Amniotic stem cell (primary cell): ENCODE results near the gene VPREB1.
"Not testable (repeated sequence)": the region's sequence is repeated elsewhere in the genome, so short reads cannot be mapped to it uniquely, and the experiment has no call there.

Source experiments
- DNase-seq: peaks from one replicate; lab custom pipeline; 2025; lab: John Stamatoyannopoulos, UW

VPREB1 gene

DNA sequence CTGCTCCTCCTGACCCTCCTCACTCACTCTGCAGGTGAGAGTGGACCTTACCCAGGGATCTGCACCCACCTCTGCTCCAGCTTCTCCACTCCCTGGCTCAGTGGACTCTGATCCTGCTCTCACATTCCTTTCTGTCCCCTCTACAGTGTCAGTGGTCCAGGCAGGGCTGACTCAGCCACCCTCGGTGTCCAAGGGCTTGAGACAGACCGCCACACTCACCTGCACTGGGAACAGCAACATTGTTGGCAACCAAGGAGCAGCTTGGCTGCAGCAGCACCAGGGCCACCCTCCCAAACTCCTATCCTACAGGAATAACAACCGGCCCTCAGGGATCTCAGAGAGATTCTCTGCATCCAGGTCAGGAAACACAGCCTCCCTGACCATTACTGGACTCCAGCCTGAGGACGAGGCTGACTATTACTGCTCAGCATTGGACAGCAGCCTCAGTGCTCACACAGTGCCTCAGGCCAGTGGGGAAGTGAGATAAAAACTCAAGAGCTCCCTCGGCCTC, 29.7 kb upstream of the VPREB1 start:
- DNase-seq = no peak

DNA sequence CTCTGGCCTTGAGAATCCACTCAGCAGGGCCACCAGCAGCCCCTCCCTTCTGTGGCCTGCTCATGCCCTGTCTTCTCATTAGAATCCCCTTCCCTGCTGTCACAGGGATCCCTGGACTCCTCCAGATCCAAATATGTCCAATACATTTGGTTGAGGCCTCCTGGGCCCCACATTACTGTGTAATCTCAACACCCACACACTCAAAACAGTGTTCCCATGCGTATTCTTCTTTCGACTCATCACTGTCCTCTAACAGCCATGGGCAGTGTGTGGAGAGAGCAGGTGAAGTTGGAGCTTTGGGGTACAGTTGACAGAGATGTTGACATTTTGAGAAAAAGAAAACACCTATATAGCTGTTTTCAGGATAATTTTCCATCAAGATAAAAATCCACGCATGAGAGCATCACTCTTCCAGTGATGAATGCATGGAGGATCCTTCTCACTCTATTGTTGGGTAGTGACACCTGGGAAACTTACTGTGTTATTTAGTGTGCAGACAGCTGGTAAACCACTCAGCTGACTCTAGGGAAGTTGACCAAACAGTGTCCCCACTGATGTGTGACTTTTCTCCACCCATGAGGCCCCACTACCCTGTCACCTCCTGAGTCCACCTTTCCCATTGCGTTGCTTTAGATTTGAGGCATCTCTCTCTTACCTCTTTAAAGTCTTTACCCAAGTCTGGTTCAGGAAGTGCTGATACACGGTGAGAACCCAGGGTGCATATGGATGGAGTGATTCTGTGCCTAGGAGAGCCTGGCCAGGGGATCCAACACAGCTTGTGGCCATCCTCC, 28.7 kb upstream of the VPREB1 start:
- no peak for DNase-seq

DNA sequence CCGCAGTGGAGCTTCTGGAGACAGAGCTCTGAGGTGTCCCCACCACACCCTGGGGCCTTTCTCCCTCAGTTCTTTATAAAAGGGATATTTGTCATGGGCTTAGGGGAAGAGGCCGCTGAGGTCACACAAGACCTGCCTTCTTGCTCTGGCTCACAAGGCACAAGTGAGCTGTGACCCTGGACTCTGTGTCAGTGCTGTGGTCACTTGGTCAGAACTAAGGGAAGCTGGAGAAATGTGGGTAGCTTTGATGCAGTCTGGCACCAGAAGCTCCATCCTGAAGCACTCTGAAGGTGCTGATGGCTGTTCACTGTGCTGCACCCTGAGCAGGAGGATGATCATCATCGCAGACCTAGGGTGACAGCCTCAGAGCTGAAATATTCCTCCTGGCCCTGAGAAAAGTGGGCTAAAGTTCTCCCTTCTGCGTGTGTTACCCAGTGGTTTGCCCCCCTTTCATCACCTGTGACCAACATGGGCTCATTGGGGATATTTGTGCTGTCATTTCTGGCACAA, 28.1 kb upstream of the VPREB1 start:
- DNase-seq = no peak

- DNase-seq = no peak
These were observed 26.3 kb upstream of the VPREB1 start for GRCh38 chr22:22218302-22218701.

DNA sequence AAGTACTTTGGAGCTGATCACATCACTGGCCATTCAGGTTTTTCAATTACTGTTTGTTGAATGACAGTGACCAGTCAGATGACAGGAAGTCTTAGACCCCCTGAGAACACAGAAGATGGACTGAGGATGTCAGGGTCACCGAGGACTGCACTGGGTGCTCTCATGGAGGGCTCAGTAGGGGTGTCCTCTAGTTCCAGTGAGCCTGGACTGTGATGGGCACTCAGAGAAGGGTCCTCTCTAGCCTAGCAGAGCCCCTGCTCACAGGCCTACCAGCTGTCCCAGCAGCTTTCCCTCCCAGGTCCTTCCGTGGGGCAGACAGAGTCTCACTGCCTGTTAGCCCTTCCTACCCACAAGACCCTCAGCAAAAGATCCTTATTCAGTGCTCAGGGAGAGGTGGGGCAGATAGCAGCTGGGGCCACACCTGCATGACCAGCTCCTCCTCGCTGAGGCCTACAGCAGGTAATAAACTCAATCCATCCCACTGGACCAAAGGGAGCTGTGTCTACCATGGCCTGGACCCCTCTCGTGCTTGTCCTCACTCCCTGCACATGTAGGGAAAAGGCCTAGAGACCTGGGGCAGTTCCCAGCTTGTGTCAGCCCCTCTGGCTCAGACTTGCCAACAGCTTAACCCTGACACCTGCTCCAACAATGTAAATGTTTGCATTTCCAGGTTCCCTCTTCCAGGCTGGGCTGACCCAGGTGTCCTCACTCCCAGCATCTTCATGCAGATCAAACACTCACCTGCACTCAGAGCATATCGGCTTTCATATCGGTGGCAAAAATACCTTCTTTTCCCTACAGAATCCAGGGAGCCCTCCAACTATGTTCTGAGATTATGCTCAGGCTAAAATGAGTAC, 25.2 kb upstream of the VPREB1 start:
- DNase-seq = no peak

DNA sequence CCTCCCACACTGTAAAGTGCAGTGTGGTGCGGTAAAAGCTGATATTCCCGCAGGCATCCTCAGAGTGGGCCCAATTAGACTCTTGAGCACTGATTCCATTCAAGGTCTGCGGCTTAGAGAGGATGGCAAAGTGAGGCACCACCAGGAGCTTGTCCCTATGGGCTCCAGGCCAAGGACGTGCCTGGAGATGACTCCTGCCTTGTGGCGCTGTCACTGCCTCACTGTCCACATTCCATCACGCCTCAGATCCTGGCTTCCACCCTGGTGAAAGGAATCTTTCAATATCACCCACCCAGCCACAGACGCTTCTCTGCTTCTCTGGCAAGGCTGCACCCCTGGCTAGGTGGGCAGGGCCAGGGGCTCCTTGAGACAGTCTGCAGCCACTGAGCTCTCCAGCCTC, 23.5 kb upstream of the VPREB1 start:
- not testable (repeated sequence) for DNase-seq

DNA sequence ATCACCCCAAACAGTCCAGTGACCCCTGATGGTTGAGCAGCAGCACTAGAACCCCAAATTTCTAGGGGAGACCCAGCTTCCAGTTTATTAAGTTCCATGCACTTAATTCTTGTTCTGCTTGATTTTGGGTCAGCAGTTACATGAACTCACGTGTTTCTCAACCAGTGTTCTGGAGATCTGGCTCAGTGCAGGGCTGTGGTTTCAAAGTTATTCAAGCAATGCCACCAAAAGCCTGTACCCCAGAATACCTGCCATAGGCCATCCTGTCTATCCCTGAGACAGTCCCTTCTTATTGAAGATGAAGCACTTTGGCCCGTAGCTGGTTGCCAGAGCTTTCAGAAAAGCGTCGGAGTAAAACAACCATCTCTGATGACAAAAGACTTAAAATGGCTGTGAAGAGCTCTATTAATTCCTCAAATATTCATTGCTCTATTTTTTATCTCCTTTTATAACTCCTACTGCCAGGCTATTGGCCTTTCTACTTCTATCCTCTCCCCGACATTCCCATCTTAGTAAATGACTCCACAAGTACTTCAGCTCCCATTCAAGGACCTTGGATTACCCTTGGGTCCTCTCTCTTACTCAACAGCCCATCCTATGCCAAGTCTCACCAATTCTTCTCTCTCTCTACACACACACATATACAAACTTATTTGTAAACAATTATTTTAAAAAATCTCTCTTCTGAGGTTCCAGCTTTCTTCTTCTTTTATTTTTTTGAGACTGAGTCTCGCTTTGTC, 18.0 kb upstream of the VPREB1 start:
- DNase-seq = no peak

GRCh38 chr22:22228421-22228820, 16.2 kb upstream of the VPREB1 start:
- DNase-seq = no peak

- no peak for DNase-seq
These were observed 15.7 kb upstream of the VPREB1 start for GRCh38 chr22:22228921-22229320.

DNA sequence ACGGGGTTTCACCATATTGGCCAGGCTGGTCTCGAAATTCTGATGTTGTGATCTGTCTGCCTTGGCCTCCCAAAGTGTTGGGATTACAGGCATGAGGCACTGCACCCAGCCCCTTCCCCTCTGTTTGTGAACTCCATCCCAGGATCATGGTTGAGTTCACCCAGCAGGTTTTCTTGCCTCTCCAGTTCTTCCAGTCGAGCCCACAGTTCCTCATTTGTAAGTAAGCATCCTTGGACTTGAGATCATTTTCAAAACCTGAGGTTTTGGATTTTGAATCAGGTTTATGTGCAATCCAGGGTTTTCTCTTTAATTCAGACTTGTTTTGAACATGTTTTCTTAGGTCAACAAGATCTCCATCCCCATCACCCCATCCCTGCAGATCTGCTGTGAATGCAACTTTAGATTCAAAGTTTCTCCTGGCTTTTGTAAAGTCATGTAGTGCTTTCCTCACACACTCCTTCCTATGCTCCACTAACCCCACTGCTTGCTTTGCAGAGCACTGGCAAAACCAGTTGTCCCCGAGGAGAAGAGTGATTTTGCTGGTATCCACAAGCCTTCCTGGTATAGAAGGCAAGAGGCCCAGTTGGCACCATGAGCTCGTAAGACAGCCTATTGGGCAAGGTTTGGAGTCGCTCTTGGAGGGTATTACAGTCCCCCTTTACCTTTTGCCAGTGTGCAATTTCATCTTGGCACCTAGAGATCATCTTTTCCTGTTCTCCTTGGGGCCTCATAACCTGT, 14.7 kb upstream of the VPREB1 start:
- no peak for DNase-seq

DNA sequence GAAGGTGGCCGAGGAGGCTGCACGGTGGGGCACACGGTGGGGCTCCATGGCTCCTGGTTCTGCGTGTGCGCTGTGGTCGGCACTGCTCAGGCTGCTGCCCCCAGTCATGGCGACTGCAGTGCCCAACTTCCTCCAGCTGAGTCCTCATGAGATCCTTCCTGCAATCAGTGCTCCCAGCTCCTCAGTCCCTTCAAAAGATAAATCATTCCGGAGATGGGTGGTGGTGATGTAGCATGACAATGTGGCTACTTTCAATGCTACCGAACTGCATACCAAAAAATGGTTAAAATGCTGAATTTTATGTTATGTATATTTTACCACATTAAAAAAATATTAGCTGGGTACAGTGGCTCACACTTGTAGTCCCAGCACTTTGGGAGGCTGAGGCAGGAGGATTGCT, 14.1 kb upstream of the VPREB1 start:
- no peak for DNase-seq

DNA sequence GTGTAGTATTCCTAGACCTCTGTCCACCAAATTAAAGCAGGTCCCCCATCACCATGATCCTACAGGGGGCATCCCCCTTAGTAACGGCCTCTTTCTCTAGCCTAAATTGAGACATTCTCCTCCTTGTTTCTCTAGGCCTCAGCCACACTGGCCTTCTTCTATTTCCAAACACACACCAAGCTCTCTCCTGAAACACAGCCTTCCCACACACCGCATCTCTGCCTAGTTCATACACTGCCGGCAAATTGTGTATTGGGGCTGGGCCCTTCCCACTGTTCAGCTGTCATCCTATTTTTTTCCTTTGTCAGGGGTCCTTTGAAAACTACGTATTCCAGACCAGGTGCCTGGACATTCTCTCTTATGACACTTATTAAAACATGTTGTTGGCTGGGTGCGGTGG, 11.5 kb upstream of the VPREB1 start:
- no peak for DNase-seq

DNA sequence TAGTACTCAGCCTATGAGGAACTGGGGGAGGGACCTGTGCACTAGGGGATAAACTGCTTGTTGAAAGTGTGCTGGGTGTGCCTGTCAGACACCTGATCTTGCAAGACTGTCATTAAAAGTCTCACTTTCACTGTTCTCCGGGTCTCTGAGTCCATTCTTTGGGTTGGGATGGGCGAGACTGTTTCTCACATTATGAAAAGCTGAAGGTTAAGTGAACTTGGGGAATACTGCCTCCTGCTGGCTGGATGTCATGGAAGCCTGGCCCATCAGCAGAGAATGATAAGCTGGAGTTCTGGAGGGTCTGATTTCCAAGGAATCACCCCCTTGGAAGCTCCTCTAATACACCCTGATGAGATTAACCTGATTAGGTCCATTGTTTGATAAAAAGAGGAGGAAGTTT, 9.0 kb upstream of the VPREB1 start:
- DNase-seq = no peak

DNA sequence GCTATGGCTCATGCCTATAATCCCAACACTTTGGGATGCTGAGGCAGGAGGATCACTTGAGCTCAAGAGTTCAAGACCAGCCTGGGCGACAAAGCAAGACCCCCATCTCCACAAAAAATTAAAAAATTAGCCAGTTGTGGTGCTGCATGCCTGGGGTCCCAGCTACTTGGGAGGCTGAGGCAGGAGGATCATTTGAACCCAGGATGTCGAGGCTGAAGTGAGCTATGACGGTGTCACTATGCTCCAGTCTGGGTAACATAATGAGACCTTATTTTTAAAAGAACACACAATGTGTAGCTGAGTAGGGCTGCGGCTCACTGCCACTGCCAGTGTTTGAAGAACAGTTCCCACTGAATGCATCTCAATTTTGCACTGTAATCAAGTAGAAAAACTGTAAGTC, 7.1 kb upstream of the VPREB1 start:
- DNase-seq = no peak

DNA sequence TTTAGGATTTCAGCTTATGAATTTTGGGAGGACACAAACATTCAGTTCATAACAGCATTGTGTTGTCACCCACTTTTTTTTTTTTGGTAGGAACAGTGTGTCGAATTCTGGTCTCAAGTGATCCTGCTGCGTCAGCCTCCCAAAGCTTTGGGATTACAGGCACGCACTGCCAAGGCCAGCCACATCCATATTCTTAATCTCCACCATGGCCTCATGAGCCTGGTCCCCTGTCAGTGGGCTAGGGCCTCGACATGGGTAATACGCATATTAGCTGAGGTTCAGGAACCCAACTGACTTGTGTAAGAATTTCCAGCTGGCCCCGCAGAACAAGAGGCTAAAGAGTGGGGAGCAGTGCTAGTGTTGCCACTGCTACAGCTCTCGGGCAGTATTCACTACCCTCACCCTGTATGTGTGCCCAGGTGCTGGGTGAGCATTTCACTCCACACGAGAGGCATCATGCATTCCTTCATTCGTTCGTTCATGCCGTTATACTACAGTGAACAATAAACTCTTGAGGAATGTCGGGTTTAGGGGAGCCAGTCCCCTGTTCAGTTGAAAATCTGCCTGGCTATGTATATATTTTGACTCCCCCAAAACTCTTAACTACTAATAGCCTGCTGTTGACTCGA, 5.2 kb upstream of the VPREB1 start:
- no peak for DNase-seq

GRCh38 chr22:22241554-22241898, 3.1 kb upstream of the VPREB1 start:
- DNase-seq = no peak

- DNase-seq = no peak
These were observed 2.1 kb upstream of the VPREB1 start for GRCh38 chr22:22242488-22242887.

DNA sequence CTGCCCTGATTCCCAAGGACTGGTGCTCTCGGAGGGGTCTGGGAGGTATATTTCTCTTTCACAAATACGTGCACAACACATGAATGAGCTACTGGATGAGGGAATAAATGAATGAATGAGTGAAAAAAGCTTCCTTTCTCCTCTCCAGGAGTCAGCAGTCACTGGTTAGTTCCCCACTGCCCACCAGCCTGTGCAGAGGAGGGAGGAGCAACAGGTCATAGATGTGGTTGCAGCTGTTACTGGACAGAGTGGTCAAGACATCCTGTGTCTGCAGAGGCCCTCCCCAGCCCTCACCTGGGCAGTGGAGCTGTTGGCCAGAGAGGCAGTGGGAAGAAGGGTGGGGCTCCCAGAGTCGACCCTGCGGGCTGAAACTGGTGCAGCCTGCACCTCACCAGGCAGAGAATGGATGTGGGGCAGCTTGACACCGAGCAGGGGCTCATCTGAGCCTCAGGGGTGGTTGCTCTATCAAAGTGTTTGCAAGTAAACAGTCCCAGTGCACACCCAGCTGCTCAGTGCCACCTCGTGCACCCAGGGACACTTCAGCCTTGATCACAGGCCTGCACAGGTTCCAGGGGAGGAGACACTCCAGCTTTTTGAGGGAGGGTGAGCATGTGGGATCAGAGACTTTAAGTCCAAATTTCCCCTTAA, 1.4 kb upstream of the VPREB1 start:
- no peak for DNase-seq

- no peak for DNase-seq
These were observed 797 bp downstream of the VPREB1 start for GRCh38 chr22:22245256-22245909.

DNA sequence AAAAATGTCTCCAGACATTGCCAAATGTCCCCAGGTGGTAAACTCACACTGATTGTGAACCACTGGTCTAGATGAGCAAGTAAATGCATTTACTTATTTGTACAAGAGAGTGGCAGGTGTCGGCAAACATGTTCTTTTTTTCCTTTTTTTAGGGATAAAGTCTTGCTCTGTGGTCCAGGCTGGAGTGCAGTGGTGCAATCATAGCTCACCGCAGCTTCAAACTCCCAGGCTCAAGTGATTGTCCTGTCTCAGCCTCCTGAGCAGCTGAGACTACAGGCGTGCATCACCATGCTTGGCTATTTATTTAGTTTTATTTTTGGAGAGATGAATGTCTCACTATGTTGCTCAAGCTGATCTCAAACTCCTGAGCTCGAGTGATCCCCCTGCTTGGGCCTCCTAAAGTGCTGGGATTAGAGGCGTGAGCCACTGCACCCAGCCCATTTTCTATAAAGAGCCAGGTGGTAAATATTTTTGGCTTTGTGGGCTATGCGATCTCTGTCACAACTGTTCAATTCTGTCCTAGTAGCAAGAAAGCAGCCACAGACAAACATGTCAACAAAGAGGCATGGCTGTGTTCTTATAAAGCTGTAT, 1.4 kb downstream of the VPREB1 start:
- no peak for DNase-seq
